HG02798 (cell line): ENCODE data around the gene DOCK1.

ENCODE experiments used
- ATAC-seq: cut with Tn5 transposase; IDR thresholded peaks from one replicate; pipeline ENCODE4 v1.9.1; 2021; ENCODE audit warnings: mild to moderate bottlenecking; ENCODE audit not compliant: unreplicated experiment, poor library complexity

The DOCK1 gene

DNA sequence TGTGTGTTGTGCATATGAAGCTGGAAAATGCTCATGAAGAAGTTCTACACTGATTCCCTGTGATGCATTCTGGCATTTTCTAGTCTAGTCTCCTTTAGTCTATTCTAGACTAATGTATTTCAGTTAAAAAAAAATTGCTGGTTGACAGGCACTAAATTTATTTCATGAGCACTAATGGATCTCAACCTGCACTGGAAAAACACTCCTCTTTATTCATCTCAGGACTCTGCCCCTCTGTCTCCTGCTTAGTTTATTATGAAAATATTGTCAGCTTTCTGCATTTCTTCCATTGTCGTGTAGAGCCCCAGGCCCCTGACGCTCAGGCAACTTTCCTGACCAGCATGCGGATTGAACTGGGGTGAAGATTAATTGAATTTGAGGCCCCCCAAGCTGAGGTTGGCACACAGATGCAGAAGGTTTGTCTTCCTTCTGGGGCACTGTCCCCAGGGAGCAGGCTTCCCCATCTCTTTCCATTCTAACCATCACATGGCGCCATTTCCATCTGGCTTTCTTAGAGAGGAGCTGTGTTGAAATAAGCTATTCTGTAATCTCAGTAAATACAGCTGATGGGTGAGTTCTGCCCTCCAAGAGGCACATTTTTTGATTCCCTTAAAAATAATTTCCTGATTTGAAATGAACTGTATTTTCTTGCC is 162.4 kb downstream of the DOCK1 start:
- ATAC-seq: no peak

- no peak for ATAC-seq
Measured at GRCh38 chr10:127068485-127068884, 163.3 kb downstream of the DOCK1 start.

- no peak for ATAC-seq
Measured at GRCh38 chr10:127069436-127069835, 164.2 kb downstream of the DOCK1 start.

DNA sequence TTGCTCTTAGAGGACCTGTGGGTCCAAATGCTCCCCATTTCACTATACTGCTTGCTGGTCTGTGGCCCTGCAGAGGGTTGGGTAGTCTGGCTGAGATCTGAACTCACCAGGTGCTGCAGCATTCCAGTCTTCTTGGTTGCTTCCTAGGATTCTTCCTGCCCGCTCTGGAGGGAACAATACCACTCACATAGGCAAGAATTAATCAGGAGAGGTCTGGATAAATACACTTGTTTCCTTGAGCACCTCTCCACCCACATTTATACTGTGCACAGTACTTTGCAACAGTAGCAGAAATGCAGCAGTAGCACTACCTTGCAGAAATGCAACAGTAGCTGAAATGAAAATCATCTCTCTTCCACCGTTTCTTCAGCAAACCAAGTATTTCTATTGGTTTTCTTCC is 165.9 kb downstream of the DOCK1 start:
- ATAC-seq: no peak

GRCh38 chr10:127073666-127074065 is 168.4 kb downstream of the DOCK1 start:
- ATAC-seq: no peak

- ATAC-seq: no peak
Measured at GRCh38 chr10:127079392-127079791, 174.2 kb downstream of the DOCK1 start.

- no peak for ATAC-seq
Measured at GRCh38 chr10:127080317-127080716, 175.1 kb downstream of the DOCK1 start.

- no peak for ATAC-seq
Measured at GRCh38 chr10:127081851-127082345, 176.7 kb downstream of the DOCK1 start.

DNA sequence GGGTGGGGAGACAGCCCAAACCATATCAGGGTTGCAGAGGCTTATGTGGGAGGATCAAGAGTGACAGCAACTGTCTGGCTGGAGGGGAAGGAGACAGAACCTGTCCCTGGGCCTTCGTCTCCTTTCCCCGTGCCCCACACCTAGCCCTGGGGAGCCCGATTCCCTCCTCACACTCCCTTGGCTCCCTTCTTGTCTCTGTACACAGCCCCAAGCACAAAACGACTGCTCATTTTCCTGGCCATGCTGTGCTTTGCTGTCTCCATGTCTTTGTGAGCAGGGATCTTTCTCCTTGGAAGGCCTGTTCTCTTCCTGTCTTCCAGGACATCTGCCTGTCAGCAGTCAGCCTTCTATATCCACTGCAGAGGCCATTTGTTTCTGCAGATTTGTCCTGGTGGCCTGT is 177.4 kb downstream of the DOCK1 start:
- no peak for ATAC-seq

- no peak for ATAC-seq
Measured at GRCh38 chr10:127085957-127086356, 180.7 kb downstream of the DOCK1 start.

DNA sequence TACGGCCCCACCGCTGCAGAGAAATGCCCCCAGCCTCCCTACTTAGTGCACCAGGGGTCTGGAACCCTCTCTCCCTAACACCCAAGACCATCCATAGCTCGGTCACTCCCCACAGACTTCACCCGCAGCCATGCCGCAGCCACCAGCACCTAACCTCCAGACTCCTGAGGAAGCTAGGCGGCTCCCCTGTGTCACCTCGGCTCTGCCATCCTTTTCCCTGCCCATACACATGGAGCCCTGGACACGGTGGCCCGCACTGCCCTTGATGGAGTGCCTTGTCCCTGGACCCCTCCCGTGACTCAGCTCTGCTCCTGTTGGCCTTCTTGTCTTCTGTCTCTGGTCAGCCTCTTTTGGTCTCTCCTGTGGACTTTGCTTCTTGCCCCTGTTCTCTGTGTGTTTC is 183.7 kb downstream of the DOCK1 start:
- ATAC-seq: no peak

DNA sequence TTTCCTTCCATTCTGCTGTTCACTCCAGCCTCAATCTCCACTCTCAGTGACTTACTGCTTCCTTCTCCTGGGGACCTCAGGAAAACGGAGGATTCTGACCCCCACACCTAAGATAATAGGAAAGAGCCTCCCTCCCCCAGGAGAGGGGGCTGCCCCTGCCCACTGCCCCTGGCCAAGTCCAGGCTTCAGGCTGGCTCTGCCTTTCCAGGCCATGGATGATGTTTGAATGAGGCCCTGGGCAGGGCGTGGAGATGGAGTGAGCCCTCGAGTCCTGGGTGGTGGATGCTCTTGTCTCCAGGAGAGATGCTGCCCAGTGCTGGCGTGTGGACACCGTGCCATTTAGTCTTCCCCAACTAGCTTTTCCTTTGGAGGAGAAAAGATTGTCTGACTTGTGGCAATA is 184.2 kb downstream of the DOCK1 start:
- no peak for ATAC-seq

DNA sequence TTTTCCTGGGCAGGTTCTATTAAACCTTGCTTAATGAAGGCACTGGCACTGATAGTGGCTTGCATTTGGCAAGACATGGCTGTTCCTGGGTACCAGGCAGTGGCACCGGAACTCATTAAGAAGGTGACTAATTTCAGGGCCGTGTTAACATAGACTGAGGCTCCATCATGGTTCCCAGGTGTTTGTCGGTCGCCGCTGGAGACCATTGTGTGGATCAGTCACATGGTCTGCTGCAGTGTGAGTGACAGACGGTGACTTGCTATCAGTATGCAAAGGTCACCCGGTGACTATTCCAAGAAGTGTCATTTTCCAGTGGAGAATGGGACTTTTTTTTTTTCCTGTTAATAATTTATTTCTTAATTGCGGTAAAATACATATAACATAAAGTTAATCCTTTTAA is 184.9 kb downstream of the DOCK1 start:
- no peak for ATAC-seq

DNA sequence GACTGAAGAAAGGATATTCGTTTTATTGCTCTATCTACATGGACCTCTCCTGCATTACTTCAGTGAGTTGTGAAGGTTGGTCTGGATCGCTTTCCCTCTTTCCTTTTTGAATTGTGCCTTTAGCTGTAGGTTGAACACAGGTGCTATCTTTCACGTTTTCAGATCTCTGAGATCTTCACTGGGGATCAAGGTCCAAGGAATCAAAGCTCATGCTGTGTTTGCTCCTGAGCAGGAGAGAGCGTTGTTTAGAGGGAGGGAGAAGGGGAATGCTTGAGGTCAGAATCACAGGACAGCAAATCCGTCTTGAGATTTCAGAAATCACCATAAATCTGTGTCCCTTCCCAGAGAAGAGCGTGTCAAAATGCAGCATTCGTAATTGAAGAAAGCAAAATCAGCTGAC is 186.1 kb downstream of the DOCK1 start:
- no peak for ATAC-seq

- no peak for ATAC-seq
Measured at GRCh38 chr10:127092916-127093315, 187.7 kb downstream of the DOCK1 start.

- no peak for ATAC-seq
Measured at GRCh38 chr10:127094984-127095383, 189.8 kb downstream of the DOCK1 start.

GRCh38 chr10:127100983-127101615 is 195.9 kb downstream of the DOCK1 start:
- ATAC-seq: no peak

GRCh38 chr10:127102176-127102575 is 196.9 kb downstream of the DOCK1 start:
- ATAC-seq: no peak

GRCh38 chr10:127115100-127115499 is 209.9 kb downstream of the DOCK1 start:
- ATAC-seq: no peak

GRCh38 chr10:127117125-127117524 is 211.9 kb downstream of the DOCK1 start:
- ATAC-seq: no peak

DNA sequence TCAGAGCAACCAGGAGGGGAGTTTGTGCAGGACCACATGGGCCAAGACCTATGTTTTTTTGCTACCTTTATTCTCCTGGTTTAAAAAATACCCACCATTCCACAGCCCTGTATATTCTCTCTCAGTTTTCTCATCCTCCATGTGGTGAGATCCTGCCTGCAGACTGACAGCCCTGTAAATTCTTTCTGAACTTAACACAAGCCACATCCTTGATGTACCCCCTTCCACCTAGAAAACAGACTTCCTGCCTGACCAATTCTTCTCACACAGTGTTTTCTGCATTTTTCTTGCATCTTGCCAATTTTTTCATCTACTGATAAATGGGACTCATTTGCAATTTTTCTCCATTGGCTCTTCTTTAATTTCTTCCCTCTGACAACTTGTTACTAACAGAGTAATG is 212.8 kb downstream of the DOCK1 start:
- ATAC-seq: no peak

GRCh38 chr10:127119936-127120335 is 214.7 kb downstream of the DOCK1 start:
- ATAC-seq: no peak
